GM18498 (cell line): ENCODE data around the gene RRN3.
"Not testable (repeated sequence)": the region's sequence is repeated elsewhere in the genome, so short reads cannot be mapped to it uniquely, and the experiment has no call there.

Experiments used
- ATAC-seq: cut with Tn5 transposase; IDR thresholded peaks from one replicate; pipeline ENCODE4 v1.9.1; 2021; ENCODE audit warnings: mild to moderate bottlenecking, moderate library complexity; ENCODE audit not compliant: unreplicated experiment

Gene RRN3

GRCh38 chr16:15052747-15053476, 41.2 kb downstream of the RRN3 start:
- no peak for ATAC-seq

- no peak for ATAC-seq
Measured at GRCh38 chr16:15051387-15051951, 42.6 kb downstream of the RRN3 start.

GRCh38 chr16:15050440-15050839, 43.6 kb downstream of the RRN3 start:
- not testable (repeated sequence) for ATAC-seq

GRCh38 chr16:15049581-15050180, 44.4 kb downstream of the RRN3 start:
- ATAC-seq: no peak

GRCh38 chr16:15046692-15047376, 47.2 kb downstream of the RRN3 start:
- ATAC-seq: no peak

GRCh38 chr16:15045270-15045669, 48.8 kb downstream of the RRN3 start:
- ATAC-seq: not testable (repeated sequence)

GRCh38 chr16:15044286-15044685, 49.8 kb downstream of the RRN3 start:
- no peak for ATAC-seq

GRCh38 chr16:15043344-15043743, 50.7 kb downstream of the RRN3 start:
- no peak for ATAC-seq

- no peak for ATAC-seq
Measured at GRCh38 chr16:15041271-15042004, 52.6 kb downstream of the RRN3 start.

- no peak for ATAC-seq
Measured at GRCh38 chr16:15038689-15039088, 55.4 kb downstream of the RRN3 start.

GRCh38 chr16:15037745-15038144, 56.3 kb downstream of the RRN3 start:
- no peak for ATAC-seq

- ATAC-seq: no peak
Measured at GRCh38 chr16:15037003-15037402, 57.1 kb downstream of the RRN3 start.

GRCh38 chr16:15035163-15035729, 58.8 kb downstream of the RRN3 start:
- no peak for ATAC-seq

- no peak for ATAC-seq
Measured at GRCh38 chr16:15034266-15035162, 59.6 kb downstream of the RRN3 start.

GRCh38 chr16:15033309-15033707, 60.8 kb downstream of the RRN3 start:
- ATAC-seq: no peak

GRCh38 chr16:15032547-15033308, 61.3 kb downstream of the RRN3 start:
- no peak for ATAC-seq

GRCh38 chr16:15031586-15031985, 62.5 kb downstream of the RRN3 start:
- ATAC-seq: no peak

GRCh38 chr16:15031179-15031578, 62.9 kb downstream of the RRN3 start:
- no peak for ATAC-seq

GRCh38 chr16:15029749-15030148, 64.3 kb downstream of the RRN3 start:
- ATAC-seq: not testable (repeated sequence)
